Measurements from ENCODE around the gene GOLGA8H. TPM values are rescaled to one million over a fixed set of nuclear protein-coding genes. Genes with fewer than 3 reads are reported as not detected.
"Not testable (repeated sequence)": the region's sequence is repeated elsewhere in the genome, so short reads cannot be mapped to it uniquely, and the experiment has no call there.

Gene GOLGA8H
- under 1 TPM; 0.54 to 0.64 TPM for total RNA-seq

- H3K36me3 Mint-ChIP-seq; H3K4me3 Mint-ChIP-seq; H3K4me1 Mint-ChIP-seq; DNase-seq; POLR2A ChIA-PET; H3K27me3 Mint-ChIP-seq; H3K27ac Mint-ChIP-seq; H3K9me3 Mint-ChIP-seq; ATAC-seq (ENCODE audit: low read depth): not testable (repeated sequence)
Measured at GRCh38 chr15:30603796-30604195, at the start of gene GOLGA8H. Gene GOLGA8H, plus strand, starts transcription at chr15:30604028. Its CDS starts 98 bp downstream, at chr15:30604126.

- ATAC-seq (ENCODE audit: low read depth), result peak; percentile 88
- POLR2A ChIA-PET, H3K9me3 Mint-ChIP-seq, DNase-seq, H3K36me3 Mint-ChIP-seq, H3K4me3 Mint-ChIP-seq, H3K4me1 Mint-ChIP-seq, H3K27me3 Mint-ChIP-seq, H3K27ac Mint-ChIP-seq: not testable (repeated sequence)
Measured at GRCh38 chr15:30566949-30567348, 36.9 kb upstream of the GOLGA8H start.

- H3K4me1 Mint-ChIP-seq, POLR2A ChIA-PET: not testable (repeated sequence)
Measured at GRCh38 chr15:30573012-30573491, 30.8 kb upstream of the GOLGA8H start.

GRCh38 chr15:30579394-30579970 lies 24.3 kb upstream of the GOLGA8H start:
- ATAC-seq (ENCODE audit: low read depth); H3K27me3 Mint-ChIP-seq; H3K4me1 Mint-ChIP-seq; H3K4me3 Mint-ChIP-seq; H3K27ac Mint-ChIP-seq; H3K36me3 Mint-ChIP-seq; H3K9me3 Mint-ChIP-seq; DNase-seq; POLR2A ChIA-PET: not testable (repeated sequence)

More at GRCh38 chr15:30573012-30573491, 30.8 kb upstream of the GOLGA8H start:
- peak; percentile 78 for ATAC-seq (ENCODE audit: low read depth)
- DNase-seq, H3K9me3 Mint-ChIP-seq, H3K27me3 Mint-ChIP-seq, H3K36me3 Mint-ChIP-seq, H3K27ac Mint-ChIP-seq, H3K4me3 Mint-ChIP-seq: not testable (repeated sequence)

- H3K36me3 Mint-ChIP-seq, result not testable (repeated sequence)
Measured at GRCh38 chr15:30580716-30581115, 23.1 kb upstream of the GOLGA8H start.

GRCh38 chr15:30598953-30599352 lies 4.9 kb upstream of the GOLGA8H start:
- H3K9me3 Mint-ChIP-seq; POLR2A ChIA-PET; H3K4me3 Mint-ChIP-seq; H3K4me1 Mint-ChIP-seq; H3K27ac Mint-ChIP-seq; DNase-seq; ATAC-seq (ENCODE audit: low read depth); H3K36me3 Mint-ChIP-seq; H3K27me3 Mint-ChIP-seq: not testable (repeated sequence)

More at GRCh38 chr15:30580716-30581115, 23.1 kb upstream of the GOLGA8H start:
- ATAC-seq (ENCODE audit: low read depth); H3K27ac Mint-ChIP-seq; DNase-seq; H3K9me3 Mint-ChIP-seq; POLR2A ChIA-PET; H3K27me3 Mint-ChIP-seq; H3K4me3 Mint-ChIP-seq; H3K4me1 Mint-ChIP-seq: not testable (repeated sequence)

GRCh38 chr15:30612271-30612670 lies 8.4 kb downstream of the GOLGA8H start:
- H3K36me3 Mint-ChIP-seq; POLR2A ChIA-PET; ATAC-seq (ENCODE audit: low read depth); H3K27me3 Mint-ChIP-seq; H3K4me1 Mint-ChIP-seq; H3K27ac Mint-ChIP-seq; DNase-seq; H3K9me3 Mint-ChIP-seq; H3K4me3 Mint-ChIP-seq: not testable (repeated sequence)

- H3K36me3 Mint-ChIP-seq; H3K4me1 Mint-ChIP-seq; DNase-seq; H3K27ac Mint-ChIP-seq; H3K9me3 Mint-ChIP-seq; ATAC-seq (ENCODE audit: low read depth); POLR2A ChIA-PET; H3K27me3 Mint-ChIP-seq; H3K4me3 Mint-ChIP-seq: not testable (repeated sequence)
Measured at GRCh38 chr15:30621342-30621741, 17.5 kb downstream of the GOLGA8H start.

GRCh38 chr15:30625436-30626193 lies 21.8 kb downstream of the GOLGA8H start, which contains the start of gene ARHGAP11B:
Gene ARHGAP11B, plus strand, starts transcription at chr15:30626128.
- not testable (repeated sequence) for H3K27me3 Mint-ChIP-seq, H3K9me3 Mint-ChIP-seq
- Mint-ChIP-seq H3K4me1 (peaks cover 14% of the 10 kb centered on the region), H3K4me3 (peak within 1 kb of the TSS; percentile 97), H3K27ac (peak within 1 kb of the TSS; percentile 94), H3K36me3 (peaks cover 13% of the 10 kb centered on the region)
- DNase-seq, result peak; percentile 93
- POLR2A ChIA-PET, result interaction anchor here (1.4 kb wide), 1 partner anchor 366 kb away, joined by 3 read pairs; no protein-coding TSS in a partner anchor
- ATAC-seq (ENCODE audit: low read depth), result peak; percentile 96

GRCh38 chr15:30626194-30626565 lies 22.4 kb downstream of the GOLGA8H start:
- peak overlapping the region; percentile 94 for H3K27ac Mint-ChIP-seq
- POLR2A ChIA-PET, result interaction anchor here (1.4 kb wide), 1 partner anchor 366 kb away, joined by 3 read pairs; no protein-coding TSS in a partner anchor
- H3K4me1 Mint-ChIP-seq, result peaks cover 14% of the 10 kb centered on the region
- peak; percentile 35 for DNase-seq
- H3K9me3 Mint-ChIP-seq, H3K27me3 Mint-ChIP-seq: not testable (repeated sequence)
- ATAC-seq (ENCODE audit: low read depth), result peak; percentile 0
- peak overlapping the region; percentile 97 for H3K4me3 Mint-ChIP-seq
- H3K36me3 Mint-ChIP-seq, result peaks cover 13% of the 10 kb centered on the region

- peak overlapping the region; percentile 97 for H3K4me3 Mint-ChIP-seq
- not testable (repeated sequence) for H3K9me3 Mint-ChIP-seq; H3K27me3 Mint-ChIP-seq; ATAC-seq (ENCODE audit: low read depth)
- peaks cover 14% of the 10 kb centered on the region for H3K4me1 Mint-ChIP-seq
- peak; percentile 34 for DNase-seq
- POLR2A ChIA-PET, result interaction anchor here (1.4 kb wide), 1 partner anchor 365 kb away, joined by 3 read pairs; no protein-coding TSS in a partner anchor
- H3K27ac Mint-ChIP-seq, result peak overlapping the region; percentile 94
- peaks cover 13% of the 10 kb centered on the region for H3K36me3 Mint-ChIP-seq
Measured at GRCh38 chr15:30626632-30627031, 22.8 kb downstream of the GOLGA8H start.

GRCh38 chr15:30650012-30650929 lies 46.4 kb downstream of the GOLGA8H start:
- peaks cover 29% of the 10 kb centered on the region for H3K4me1 Mint-ChIP-seq
- H3K9me3 Mint-ChIP-seq, result no peaks in the 10 kb centered on the region
- POLR2A ChIA-PET, result no interaction called here
- no peaks in the 10 kb centered on the region for H3K27me3 Mint-ChIP-seq
- H3K27ac Mint-ChIP-seq, result peak overlapping the region; percentile 22
- H3K36me3 Mint-ChIP-seq, result peaks cover 53% of the 10 kb centered on the region
- no peak for DNase-seq
- H3K4me3 Mint-ChIP-seq, result peak overlapping the region; percentile 67
- ATAC-seq (ENCODE audit: low read depth), result no peak

- H3K4me3 Mint-ChIP-seq; POLR2A ChIA-PET; ATAC-seq (ENCODE audit: low read depth); DNase-seq; H3K27me3 Mint-ChIP-seq; H3K27ac Mint-ChIP-seq; H3K9me3 Mint-ChIP-seq; H3K4me1 Mint-ChIP-seq: not testable (repeated sequence)
- peaks cover 11% of the 10 kb centered on the region for H3K36me3 Mint-ChIP-seq
Measured at GRCh38 chr15:30661154-30661553, 57.3 kb downstream of the GOLGA8H start.
